Measurements from ENCODE around the gene LTBP3. TPM values are rescaled to one million over a fixed set of nuclear protein-coding genes. Genes with fewer than 3 reads are reported as not detected.

LTBP3 gene
- total RNA-seq, 1 experiment from 2014 or later, result 248 TPM

DNA sequence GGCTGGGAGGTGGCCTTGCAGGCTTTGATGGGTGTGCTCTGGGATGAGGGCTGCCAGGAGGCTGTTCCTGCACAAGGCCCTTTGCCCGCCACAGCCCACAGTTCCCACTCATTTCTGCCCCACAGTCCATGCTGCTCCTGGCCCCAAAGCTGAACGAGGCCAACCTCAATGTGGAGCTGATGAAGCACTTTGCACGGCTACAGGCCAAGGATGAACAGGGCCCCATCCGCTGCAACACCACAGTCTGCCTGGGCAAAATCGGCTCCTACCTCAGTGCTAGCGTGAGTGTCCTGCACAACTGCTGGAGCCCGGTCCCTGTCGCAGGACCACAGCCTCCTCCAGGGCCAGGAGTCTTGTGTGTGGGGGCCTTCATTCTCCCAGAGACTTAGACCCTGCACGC lies 23.1 kb downstream of the LTBP3 start:
- no peak overlapping the region for H3K9ac ChIP-seq (ENCODE audit: low read length)
- H3K79me2 ChIP-seq (ENCODE audit: insufficient read depth, low read length), result peaks cover 24% of the 10 kb centered on the region
- H3K9me3 ChIP-seq (ENCODE audit: control insufficient read depth in 1 of 2, insufficient read depth in 1 of 2, low read depth in 1 of 2, low read length in 2 of 2), result no peaks in the 10 kb centered on the region
- H3K4me1 ChIP-seq (ENCODE audit: control insufficient read depth in 1 of 2, insufficient read depth in 2 of 2, low read length in 2 of 2), result peaks cover 6 to 19% of the 10 kb centered on the region in 2 experiments; a peak in 3 of 4 replicates
- ATAC-seq (no peak), DNase-seq (ENCODE audit: low read depth, low spot score) (no peak)
- H2AFZ ChIP-seq (ENCODE audit: low read depth, low read length, poor library complexity, severe bottlenecking), result no peak overlapping the region
- H3K27ac ChIP-seq (ENCODE audit: low read depth, low read length), result no peak overlapping the region; the same call in 1 of the 2 replicates
- POLR2A ChIA-PET, result no interaction called here
- CTCF ChIA-PET, result no interaction called here
- H3K27me3 ChIP-seq (ENCODE audit: insufficient read depth, low read length), result no peaks in the 10 kb centered on the region
- no peak for TF ChIP-seq EGR1 (IDR thresholded peaks at IDR 0.05; ENCODE audit: low read depth)
- no peak for TF ChIP-seq FOSL1 (IDR thresholded peaks at IDR 0.05; ENCODE audit: low read depth)
- TF ChIP-seq, protein P1, sequence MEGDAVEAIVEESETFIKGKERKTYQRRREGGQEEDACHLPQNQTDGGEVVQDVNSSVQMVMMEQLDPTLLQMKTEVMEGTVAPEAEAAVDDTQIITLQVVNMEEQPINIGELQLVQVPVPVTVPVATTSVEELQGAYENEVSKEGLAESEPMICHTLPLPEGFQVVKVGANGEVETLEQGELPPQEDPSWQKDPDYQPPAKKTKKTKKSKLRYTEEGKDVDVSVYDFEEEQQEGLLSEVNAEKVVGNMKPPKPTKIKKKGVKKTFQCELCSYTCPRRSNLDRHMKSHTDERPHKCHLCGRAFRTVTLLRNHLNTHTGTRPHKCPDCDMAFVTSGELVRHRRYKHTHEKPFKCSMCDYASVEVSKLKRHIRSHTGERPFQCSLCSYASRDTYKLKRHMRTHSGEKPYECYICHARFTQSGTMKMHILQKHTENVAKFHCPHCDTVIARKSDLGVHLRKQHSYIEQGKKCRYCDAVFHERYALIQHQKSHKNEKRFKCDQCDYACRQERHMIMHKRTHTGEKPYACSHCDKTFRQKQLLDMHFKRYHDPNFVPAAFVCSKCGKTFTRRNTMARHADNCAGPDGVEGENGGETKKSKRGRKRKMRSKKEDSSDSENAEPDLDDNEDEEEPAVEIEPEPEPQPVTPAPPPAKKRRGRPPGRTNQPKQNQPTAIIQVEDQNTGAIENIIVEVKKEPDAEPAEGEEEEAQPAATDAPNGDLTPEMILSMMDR (IDR thresholded peaks at IDR 0.05 in 2 of 3, conservative IDR thresholded peaks at IDR 0.05 in 1 of 3; ENCODE audit: borderline replicate concordance in 1 of 3, insufficient read depth in 1 of 3, low read depth in 2 of 3, low read length in 2 of 3), result no peak
- no peak for TF ChIP-seq RAD21 (IDR thresholded peaks at IDR 0.05; ENCODE audit: low read depth)
- no peak for TF ChIP-seq TCF7L2 (IDR thresholded peaks at IDR 0.05; ENCODE audit: borderline replicate concordance, extremely low read depth, insufficient read depth, insufficient read length)
- no peak for TF ChIP-seq CBX3 (IDR thresholded peaks at IDR 0.05; ENCODE audit: low read depth)
- TF ChIP-seq SIN3A (IDR thresholded peaks at IDR 0.05; ENCODE audit: low read depth), result no peak
- TF ChIP-seq, protein P2, sequence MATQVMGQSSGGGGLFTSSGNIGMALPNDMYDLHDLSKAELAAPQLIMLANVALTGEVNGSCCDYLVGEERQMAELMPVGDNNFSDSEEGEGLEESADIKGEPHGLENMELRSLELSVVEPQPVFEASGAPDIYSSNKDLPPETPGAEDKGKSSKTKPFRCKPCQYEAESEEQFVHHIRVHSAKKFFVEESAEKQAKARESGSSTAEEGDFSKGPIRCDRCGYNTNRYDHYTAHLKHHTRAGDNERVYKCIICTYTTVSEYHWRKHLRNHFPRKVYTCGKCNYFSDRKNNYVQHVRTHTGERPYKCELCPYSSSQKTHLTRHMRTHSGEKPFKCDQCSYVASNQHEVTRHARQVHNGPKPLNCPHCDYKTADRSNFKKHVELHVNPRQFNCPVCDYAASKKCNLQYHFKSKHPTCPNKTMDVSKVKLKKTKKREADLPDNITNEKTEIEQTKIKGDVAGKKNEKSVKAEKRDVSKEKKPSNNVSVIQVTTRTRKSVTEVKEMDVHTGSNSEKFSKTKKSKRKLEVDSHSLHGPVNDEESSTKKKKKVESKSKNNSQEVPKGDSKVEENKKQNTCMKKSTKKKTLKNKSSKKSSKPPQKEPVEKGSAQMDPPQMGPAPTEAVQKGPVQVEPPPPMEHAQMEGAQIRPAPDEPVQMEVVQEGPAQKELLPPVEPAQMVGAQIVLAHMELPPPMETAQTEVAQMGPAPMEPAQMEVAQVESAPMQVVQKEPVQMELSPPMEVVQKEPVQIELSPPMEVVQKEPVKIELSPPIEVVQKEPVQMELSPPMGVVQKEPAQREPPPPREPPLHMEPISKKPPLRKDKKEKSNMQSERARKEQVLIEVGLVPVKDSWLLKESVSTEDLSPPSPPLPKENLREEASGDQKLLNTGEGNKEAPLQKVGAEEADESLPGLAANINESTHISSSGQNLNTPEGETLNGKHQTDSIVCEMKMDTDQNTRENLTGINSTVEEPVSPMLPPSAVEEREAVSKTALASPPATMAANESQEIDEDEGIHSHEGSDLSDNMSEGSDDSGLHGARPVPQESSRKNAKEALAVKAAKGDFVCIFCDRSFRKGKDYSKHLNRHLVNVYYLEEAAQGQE (IDR thresholded peaks at IDR 0.05; ENCODE audit: low read depth), result no peak
- TF ChIP-seq, protein P3, sequence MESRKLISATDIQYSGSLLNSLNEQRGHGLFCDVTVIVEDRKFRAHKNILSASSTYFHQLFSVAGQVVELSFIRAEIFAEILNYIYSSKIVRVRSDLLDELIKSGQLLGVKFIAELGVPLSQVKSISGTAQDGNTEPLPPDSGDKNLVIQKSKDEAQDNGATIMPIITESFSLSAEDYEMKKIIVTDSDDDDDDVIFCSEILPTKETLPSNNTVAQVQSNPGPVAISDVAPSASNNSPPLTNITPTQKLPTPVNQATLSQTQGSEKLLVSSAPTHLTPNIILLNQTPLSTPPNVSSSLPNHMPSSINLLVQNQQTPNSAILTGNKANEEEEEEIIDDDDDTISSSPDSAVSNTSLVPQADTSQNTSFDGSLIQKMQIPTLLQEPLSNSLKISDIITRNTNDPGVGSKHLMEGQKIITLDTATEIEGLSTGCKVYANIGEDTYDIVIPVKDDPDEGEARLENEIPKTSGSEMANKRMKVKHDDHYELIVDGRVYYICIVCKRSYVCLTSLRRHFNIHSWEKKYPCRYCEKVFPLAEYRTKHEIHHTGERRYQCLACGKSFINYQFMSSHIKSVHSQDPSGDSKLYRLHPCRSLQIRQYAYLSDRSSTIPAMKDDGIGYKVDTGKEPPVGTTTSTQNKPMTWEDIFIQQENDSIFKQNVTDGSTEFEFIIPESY (IDR thresholded peaks at IDR 0.05; ENCODE audit: extremely low read depth, insufficient replicate concordance, low read length), result no peak
- TF ChIP-seq ZNF274 (IDR thresholded peaks at IDR 0.05; ENCODE audit: low read depth, low read length), result no peak
- TF ChIP-seq CEBPB (IDR thresholded peaks at IDR 0.05; ENCODE audit: low read depth), result no peak
- no peak for TF ChIP-seq ZFX (IDR thresholded peaks at IDR 0.05)
- TF ChIP-seq, protein P4, sequence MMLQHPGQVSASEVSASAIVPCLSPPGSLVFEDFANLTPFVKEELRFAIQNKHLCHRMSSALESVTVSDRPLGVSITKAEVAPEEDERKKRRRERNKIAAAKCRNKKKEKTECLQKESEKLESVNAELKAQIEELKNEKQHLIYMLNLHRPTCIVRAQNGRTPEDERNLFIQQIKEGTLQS (IDR thresholded peaks at IDR 0.05), result no peak
- TF ChIP-seq SP1 (IDR thresholded peaks at IDR 0.05; ENCODE audit: low read depth), result no peak
- no peaks in the 10 kb centered on the region for H3K9me2 ChIP-seq (ENCODE audit: insufficient read depth)
- no peaks in the 10 kb centered on the region for H4K20me1 ChIP-seq (ENCODE audit: insufficient read depth)
- H3K36me3 ChIP-seq (ENCODE audit: control insufficient read depth in 1 of 2, insufficient read depth in 2 of 2, low read length in 2 of 2), result peaks cover 7 to 29% of the 10 kb centered on the region in 2 experiments; a peak in 3 of 4 replicates
- H3K4me2 ChIP-seq (ENCODE audit: low read length), result no peak overlapping the region
- intact Hi-C loops (cut with micrococcal nuclease), result no loop called here
- no peak overlapping the region for H3K4me3 ChIP-seq (replicated peaks in 1 of 2; ENCODE audit: low read depth in 1 of 2, low read length in 2 of 2)
- no TSS peak for BruUV-seq (replicated peaks)
- RAD21 ChIA-PET (ENCODE audit: low non-redundant PET in 1 of 2, low total read pairs in 2 of 2, uncharacterized antibody in 2 of 2, unreplicated experiment in 2 of 2), result no interaction called here

Data from HCT116 (cell line).